C4-2B (cell line): Measurements from ENCODE around the gene SEC22A.

ENCODE experiments used
- ZFX ChIP-seq: fragments of 450-650 bp; IDR thresholded peaks from 2 replicates; pipeline ENCODE4 v1.6.1; 2017
- TF ChIP-seq, protein P1 (sequence below): fragments of 450-650 bp; conservative IDR thresholded peaks from 2 replicates; pipeline ENCODE4 v1.5.1; 2017; ENCODE audit warnings: mild to moderate bottlenecking

DNA sequence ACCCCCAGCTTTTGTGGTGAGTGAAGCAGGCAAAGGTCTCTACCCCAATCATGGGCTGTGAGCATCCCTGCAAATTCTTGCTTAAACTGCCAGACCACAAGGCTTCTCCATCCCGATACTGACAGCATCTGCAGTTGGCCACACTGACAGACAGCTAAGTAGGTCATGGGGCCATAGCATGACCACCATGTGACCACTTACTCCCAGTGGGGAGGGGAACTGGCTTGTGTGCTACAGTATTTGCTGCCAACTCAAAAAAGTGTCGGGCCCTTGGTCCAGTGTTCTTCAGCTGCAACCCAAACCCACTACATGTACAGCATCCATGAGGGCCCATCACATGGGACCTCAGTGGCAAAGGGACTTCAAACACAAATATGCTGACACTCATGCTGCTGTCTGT lies 103.4 kb downstream of the SEC22A start:
- TF ChIP-seq, protein P1, sequence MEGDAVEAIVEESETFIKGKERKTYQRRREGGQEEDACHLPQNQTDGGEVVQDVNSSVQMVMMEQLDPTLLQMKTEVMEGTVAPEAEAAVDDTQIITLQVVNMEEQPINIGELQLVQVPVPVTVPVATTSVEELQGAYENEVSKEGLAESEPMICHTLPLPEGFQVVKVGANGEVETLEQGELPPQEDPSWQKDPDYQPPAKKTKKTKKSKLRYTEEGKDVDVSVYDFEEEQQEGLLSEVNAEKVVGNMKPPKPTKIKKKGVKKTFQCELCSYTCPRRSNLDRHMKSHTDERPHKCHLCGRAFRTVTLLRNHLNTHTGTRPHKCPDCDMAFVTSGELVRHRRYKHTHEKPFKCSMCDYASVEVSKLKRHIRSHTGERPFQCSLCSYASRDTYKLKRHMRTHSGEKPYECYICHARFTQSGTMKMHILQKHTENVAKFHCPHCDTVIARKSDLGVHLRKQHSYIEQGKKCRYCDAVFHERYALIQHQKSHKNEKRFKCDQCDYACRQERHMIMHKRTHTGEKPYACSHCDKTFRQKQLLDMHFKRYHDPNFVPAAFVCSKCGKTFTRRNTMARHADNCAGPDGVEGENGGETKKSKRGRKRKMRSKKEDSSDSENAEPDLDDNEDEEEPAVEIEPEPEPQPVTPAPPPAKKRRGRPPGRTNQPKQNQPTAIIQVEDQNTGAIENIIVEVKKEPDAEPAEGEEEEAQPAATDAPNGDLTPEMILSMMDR = no peak
- no peak for TF ChIP-seq ZFX
